Colonic mucosa (tissue), 4 donors: ENCODE data around the gene FTL. TPM values are rescaled to one million over a fixed set of nuclear protein-coding genes. Genes with fewer than 3 reads are reported as not detected.

Source experiments
- DNase-seq: peaks from one replicate; pipeline ENCODE4 v3.0.0-alpha.2; 2020
- H3K27ac ChIP-seq: fragments of 200-600 bp; one replicate; pipeline ENCODE4 v1.8.0; 2021
- H3K27me3 ChIP-seq: fragments of 200-600 bp; one replicate; pipeline ENCODE4 v1.8.0; 2021
- H3K36me3 ChIP-seq: fragments of 200-600 bp; one replicate; pipeline ENCODE4 v1.8.0; 2021
- H3K4me1 ChIP-seq: fragments of 200-600 bp; one replicate; pipeline ENCODE4 v1.8.0; 2021; ENCODE audit warnings: mild to moderate bottlenecking
- H3K4me3 ChIP-seq: fragments of 200-600 bp; one replicate; pipeline ENCODE4 v1.8.0; 2021
- H3K9ac ChIP-seq, 2 donors: one replicate each; pipeline ENCODE4 v1.7.0; 2013; ENCODE audit warnings: control low read depth in 2 of 2, low read depth in 2 of 2, low read length in 2 of 2
- H3K9me3 ChIP-seq: fragments of 200-600 bp; one replicate; pipeline ENCODE4 v1.8.0; 2021
- intact Hi-C: fragments of 100-400 bp; cut with DNase I; formaldehyde crosslinking; loops from one replicate; pipeline ENCODE4 v1.14.1; 2022
- total RNA-seq, 2 donors: library from RNA; stranded (reverse); fragmentation: NEBNext Ultra II Directional in 1 of 2; extraction: Animal tissue kit (Norgen Biotek cat#: 25700) in 1 of 2; gene quantifications; one replicate each; pipeline ENCODE4 v1.2.1, GENCODE V29; 2021
- TF ChIP-seq, protein P1 (sequence below): fragments of 200-600 bp; IDR thresholded peaks from one replicate; pipeline ENCODE4 v1.8.0; 2022; ENCODE audit warnings: antibody characterized with exemption, mild to moderate bottlenecking
- donor health status: healthy.
- donor health status: DM: no; HTN: no; CAD: no.
- donor health status: DM: no; HTN: no; CAD: no.

FTL gene
- total RNA-seq, 2 donors from 2014 or later: 1,463 to 1,600 TPM

DNA sequence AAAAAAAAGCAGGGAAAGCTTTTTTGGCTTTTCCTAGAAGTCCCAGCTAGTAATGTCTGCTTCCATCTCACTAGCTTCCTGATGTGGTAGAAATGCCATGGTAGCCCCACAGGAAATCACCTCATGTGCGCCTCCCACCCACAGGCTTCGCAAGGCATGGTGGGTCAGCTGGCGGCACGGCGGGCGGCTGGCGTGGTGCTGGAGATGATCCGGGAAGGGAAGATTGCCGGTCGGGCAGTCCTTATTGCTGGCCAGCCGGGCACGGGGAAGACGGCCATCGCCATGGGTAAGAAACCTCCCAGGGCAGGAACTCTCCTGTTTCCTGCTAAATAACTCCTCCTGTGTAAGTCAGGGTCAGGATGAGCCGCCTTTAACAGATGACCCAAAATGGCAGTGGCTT lies 39.0 kb downstream of the FTL start:
- H3K36me3 ChIP-seq: no peaks in the 10 kb centered on the region
- H3K9ac ChIP-seq: no peak overlapping the region
- intact Hi-C loops: no loop called here
- TF ChIP-seq, protein P1, sequence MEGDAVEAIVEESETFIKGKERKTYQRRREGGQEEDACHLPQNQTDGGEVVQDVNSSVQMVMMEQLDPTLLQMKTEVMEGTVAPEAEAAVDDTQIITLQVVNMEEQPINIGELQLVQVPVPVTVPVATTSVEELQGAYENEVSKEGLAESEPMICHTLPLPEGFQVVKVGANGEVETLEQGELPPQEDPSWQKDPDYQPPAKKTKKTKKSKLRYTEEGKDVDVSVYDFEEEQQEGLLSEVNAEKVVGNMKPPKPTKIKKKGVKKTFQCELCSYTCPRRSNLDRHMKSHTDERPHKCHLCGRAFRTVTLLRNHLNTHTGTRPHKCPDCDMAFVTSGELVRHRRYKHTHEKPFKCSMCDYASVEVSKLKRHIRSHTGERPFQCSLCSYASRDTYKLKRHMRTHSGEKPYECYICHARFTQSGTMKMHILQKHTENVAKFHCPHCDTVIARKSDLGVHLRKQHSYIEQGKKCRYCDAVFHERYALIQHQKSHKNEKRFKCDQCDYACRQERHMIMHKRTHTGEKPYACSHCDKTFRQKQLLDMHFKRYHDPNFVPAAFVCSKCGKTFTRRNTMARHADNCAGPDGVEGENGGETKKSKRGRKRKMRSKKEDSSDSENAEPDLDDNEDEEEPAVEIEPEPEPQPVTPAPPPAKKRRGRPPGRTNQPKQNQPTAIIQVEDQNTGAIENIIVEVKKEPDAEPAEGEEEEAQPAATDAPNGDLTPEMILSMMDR: no peak
- no peaks in the 10 kb centered on the region for H3K9me3 ChIP-seq
- DNase-seq: no peak
- H3K4me1 ChIP-seq: no peaks in the 10 kb centered on the region
- no peak overlapping the region for H3K27ac ChIP-seq
- no peaks in the 10 kb centered on the region for H3K27me3 ChIP-seq
- H3K4me3 ChIP-seq: no peak overlapping the region

DNA sequence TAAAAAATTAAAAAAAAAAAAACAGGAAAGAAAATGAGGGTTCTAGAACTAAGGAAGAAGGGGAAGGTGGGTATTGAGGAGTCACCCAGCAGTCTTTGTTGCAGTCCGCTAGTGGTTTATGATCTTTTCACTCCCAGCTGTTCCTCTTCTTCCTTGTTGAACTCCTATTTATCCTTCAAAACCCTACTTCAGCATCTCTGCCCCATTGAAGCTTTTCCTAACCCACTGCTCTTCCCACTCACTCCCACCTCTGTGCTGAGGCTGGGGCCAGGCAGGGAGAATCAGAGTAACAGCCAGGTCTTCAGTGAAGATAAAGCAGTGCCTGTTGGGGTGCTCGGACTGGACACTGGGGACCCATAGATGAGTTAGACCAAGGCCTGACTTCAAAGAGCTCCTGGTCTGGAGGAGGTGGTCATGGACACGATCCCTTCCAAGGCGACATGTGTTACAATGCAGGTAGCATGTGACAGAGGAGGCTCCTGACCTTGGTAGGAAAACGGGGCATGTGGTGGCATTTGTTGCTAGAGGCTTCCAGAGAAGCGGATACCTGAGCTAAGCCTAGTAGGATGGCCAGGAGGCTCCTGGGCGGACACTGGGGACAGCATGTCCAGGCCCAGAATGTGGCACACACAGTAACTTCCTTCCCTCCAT lies 40.0 kb downstream of the FTL start:
- Histone ChIP-seq H3K27me3 (no peaks in the 10 kb centered on the region), H3K9me3 (no peaks in the 10 kb centered on the region), H3K4me1 (no peaks in the 10 kb centered on the region), H3K27ac (no peak overlapping the region), H3K4me3 (no peak overlapping the region), H3K9ac (no peak overlapping the region), H3K36me3 (no peaks in the 10 kb centered on the region)
- TF ChIP-seq, protein P1: no peak
- intact Hi-C loops: no loop called here
- DNase-seq: no peak

DNA sequence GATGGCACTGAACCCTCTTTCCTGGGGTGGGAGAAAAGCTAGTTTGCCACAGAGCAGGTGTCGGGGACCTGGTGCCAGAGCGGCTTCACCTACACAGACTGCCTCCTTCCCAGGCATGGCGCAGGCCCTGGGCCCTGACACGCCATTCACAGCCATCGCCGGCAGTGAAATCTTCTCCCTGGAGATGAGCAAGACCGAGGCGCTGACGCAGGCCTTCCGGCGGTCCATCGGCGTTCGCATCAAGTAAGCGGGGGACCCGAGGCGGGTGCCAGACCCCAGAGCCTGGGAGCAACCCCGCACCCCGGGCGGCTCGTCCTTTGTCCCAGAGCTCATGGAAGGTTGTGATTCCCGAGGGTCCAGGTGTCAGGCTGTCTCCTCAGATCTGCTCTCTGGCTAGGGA lies 41.8 kb downstream of the FTL start:
- TF ChIP-seq, protein P1: no peak
- Histone ChIP-seq H3K4me1 (no peaks in the 10 kb centered on the region), H3K9me3 (no peaks in the 10 kb centered on the region), H3K4me3 (no peak overlapping the region), H3K36me3 (no peaks in the 10 kb centered on the region), H3K27ac (no peak overlapping the region), H3K27me3 (no peaks in the 10 kb centered on the region), H3K9ac (no peak overlapping the region)
- no peak for DNase-seq
- intact Hi-C loops: no loop called here

DNA sequence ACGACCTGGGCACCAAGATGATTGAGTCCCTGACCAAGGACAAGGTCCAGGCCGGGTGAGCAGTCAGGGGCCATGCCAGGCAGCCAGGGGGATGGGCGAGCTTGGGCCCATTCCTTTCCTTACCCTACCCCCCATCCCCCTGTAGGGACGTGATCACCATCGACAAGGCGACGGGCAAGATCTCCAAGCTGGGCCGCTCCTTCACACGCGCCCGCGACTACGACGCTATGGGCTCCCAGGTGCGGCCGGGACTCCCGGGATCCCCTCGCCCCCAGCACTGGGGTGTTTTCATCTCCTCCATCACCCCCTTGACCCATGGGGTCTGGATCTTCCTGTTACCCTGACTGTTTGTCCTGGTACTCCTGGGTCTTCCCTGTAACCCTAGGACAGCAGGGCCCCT lies 44.7 kb downstream of the FTL start:
- H3K36me3 ChIP-seq: no peaks in the 10 kb centered on the region
- H3K4me3 ChIP-seq: no peak overlapping the region
- H3K27me3 ChIP-seq: no peaks in the 10 kb centered on the region
- H3K4me1 ChIP-seq: no peaks in the 10 kb centered on the region
- no peak overlapping the region for H3K27ac ChIP-seq
- no peak overlapping the region for H3K9ac ChIP-seq
- intact Hi-C loops: no loop called here
- H3K9me3 ChIP-seq: no peaks in the 10 kb centered on the region
- TF ChIP-seq, protein P1: no peak
- no peak for DNase-seq

DNA sequence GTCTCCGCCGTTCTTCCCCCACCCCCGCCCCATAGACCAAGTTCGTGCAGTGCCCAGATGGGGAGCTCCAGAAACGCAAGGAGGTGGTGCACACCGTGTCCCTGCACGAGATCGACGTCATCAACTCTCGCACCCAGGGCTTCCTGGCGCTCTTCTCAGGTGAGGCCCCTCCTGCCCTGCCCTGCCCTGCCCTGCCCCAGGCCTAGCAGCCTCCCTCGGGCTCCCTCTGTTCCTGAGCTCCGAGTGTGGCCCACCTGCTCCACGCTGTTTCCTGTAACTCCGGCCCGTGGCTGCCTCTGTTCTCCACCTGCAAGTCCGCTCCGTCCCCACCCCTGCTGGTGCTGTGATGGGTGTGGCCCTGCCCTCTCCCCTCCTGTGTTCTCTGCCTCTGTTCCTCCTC lies 45.3 kb downstream of the FTL start:
- no peaks in the 10 kb centered on the region for H3K9me3 ChIP-seq
- TF ChIP-seq, protein P1: no peak
- H3K36me3 ChIP-seq: no peaks in the 10 kb centered on the region
- H3K4me3 ChIP-seq: no peak overlapping the region
- no peak overlapping the region for H3K27ac ChIP-seq
- no peak for DNase-seq
- intact Hi-C loops: no loop called here
- no peaks in the 10 kb centered on the region for H3K27me3 ChIP-seq
- no peak overlapping the region for H3K9ac ChIP-seq
- no peaks in the 10 kb centered on the region for H3K4me1 ChIP-seq
